ENCODE results near the gene PLEKHG5.

DNA sequence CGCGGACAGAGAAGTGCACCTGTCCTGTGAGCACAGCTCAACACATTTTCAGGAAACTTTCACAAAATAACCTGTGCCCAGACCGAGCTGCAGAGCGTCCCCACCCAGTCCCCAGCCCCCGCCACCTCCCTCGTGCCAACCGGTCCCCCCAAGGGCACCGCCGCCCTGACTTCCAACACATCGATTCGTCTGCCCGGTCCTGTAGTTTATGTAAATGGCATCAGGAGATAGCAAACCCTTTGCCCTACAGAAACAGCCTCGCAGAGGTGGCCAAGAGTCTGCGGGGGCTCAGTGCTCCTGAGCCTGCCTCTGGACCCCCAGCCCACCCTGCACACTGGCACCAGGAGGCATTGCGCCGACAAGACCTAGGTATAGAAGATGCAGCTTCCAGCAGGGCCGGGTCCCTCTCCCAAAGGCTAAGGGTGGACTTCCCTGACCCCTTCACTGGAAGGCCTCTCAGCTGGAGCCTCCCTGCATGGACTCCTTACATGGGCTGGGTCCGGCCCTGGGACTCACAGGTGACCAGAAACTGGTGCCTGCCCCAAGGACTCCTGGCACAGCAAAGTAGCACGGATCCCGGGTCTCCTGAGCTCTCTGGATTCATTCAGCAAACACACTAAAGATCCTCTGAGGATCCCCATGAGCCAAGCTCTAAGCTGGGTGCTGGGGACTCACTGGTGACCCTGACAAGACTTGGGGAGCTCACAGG lies 6.6 kb upstream of the PLEKHG5 start:
- TF ChIP-seq, protein P1, sequence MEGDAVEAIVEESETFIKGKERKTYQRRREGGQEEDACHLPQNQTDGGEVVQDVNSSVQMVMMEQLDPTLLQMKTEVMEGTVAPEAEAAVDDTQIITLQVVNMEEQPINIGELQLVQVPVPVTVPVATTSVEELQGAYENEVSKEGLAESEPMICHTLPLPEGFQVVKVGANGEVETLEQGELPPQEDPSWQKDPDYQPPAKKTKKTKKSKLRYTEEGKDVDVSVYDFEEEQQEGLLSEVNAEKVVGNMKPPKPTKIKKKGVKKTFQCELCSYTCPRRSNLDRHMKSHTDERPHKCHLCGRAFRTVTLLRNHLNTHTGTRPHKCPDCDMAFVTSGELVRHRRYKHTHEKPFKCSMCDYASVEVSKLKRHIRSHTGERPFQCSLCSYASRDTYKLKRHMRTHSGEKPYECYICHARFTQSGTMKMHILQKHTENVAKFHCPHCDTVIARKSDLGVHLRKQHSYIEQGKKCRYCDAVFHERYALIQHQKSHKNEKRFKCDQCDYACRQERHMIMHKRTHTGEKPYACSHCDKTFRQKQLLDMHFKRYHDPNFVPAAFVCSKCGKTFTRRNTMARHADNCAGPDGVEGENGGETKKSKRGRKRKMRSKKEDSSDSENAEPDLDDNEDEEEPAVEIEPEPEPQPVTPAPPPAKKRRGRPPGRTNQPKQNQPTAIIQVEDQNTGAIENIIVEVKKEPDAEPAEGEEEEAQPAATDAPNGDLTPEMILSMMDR (conservative IDR thresholded peaks at IDR 0.05 in 1 of 2, IDR thresholded peaks at IDR 0.05 in 1 of 2; ENCODE audit: low read depth in 1 of 2, low read length in 2 of 2): no peak
- no peak for TF ChIP-seq EZH2 (IDR thresholded peaks at IDR 0.05; ENCODE audit: low read length, missing control alignments)
